Body of pancreas (tissue), 4 donors: ENCODE data around the gene SEPHS1. TPM values are rescaled to one million over a fixed set of nuclear protein-coding genes. Genes with fewer than 3 reads are reported as not detected.
"Not testable (repeated sequence)": the region's sequence is repeated elsewhere in the genome, so short reads cannot be mapped to it uniquely, and the experiment has no call there.

Source experiments
- ATAC-seq: fragments of 150-250 bp; one replicate; pipeline ENCODE4 v1.9.1; 2016
- DNase-seq, 4 donors: peaks; one replicate each; pipeline ENCODE4 v3.0.0-alpha.2; 2019
- H3K27ac ChIP-seq, 4 donors: fragments of 200-600 bp; sonication (generic); 1 replicate in 3 of 4; 2 replicates in 1 of 4; pipeline versions ENCODE4 v1.5.1 to v1.6.1; 2016 to 2019; ENCODE audit warnings: mild to moderate bottlenecking in 1 of 4, mixed read lengths in 1 of 4, moderate library complexity in 1 of 4
- H3K27me3 ChIP-seq, 2 donors: fragments of 200-600 bp; sonication (generic); one replicate each; pipeline ENCODE4 v1.6.0; 2016; ENCODE audit warnings: mild to moderate bottlenecking in 1 of 2
- H3K36me3 ChIP-seq, 2 donors: fragments of 200-600 bp; sonication (generic); replicated peaks in 1 of 2; 2 replicates each; pipeline ENCODE4 v1.5.1; 2016; ENCODE audit warnings: low read depth in 2 of 2; ENCODE audit not compliant: insufficient read depth in 1 of 2
- H3K4me1 ChIP-seq: fragments of 200-600 bp; sonication (generic); one replicate; pipeline ENCODE4 v1.6.0; 2016
- H3K4me3 ChIP-seq, 2 donors: fragments of 200-600 bp; sonication (generic); 1 replicate in 1 of 2; 2 replicates in 1 of 2; pipeline ENCODE4 v1.5.1; 2016 to 2019
- H3K9me3 ChIP-seq, 3 donors: fragments of 200-600 bp; sonication (generic); 1 replicate in 2 of 3; 2 replicates in 1 of 3; pipeline ENCODE4 v1.5.1; 2016
- POLR2A ChIP-seq, 3 donors: fragments of 450-650 bp; IDR thresholded peaks; one replicate each; pipeline ENCODE4 v1.6.1; 2016; ENCODE audit warnings: antibody characterized with exemption in 3 of 3, mild to moderate bottlenecking in 2 of 3
- WGBS, 2 donors: methylation state at CpG; one replicate each; pipeline ENCODE4 v1.1.5; 2017; 5-methylcytosine and 5-hydroxymethylcytosine counted together
- intact Hi-C: fragments of 100-400 bp; cut with DNase I; formaldehyde crosslinking; loops from one replicate; pipeline ENCODE4 v1.15.1; 2023
- total RNA-seq, 2 donors: library from RNA; depleted of rRNA; stranded (reverse); fragments of >200 nt; gene quantifications; one replicate each; pipeline ENCODE4 v1.1.0, GENCODE V29; 2016
- TF ChIP-seq, protein P1 (sequence below), 7 experiments: fragments of 450-650 bp in 4 of 7; fragments of 200-600 bp in 3 of 7; sonication (generic) in 3 of 7; IDR thresholded peaks; one replicate each; pipeline ENCODE4 v1.5.1; 2016 to 2019; ENCODE audit warnings: antibody characterized with exemption in 7 of 7

Gene SEPHS1
- total RNA-seq, 2 donors from 2014 or later: 17.6 to 21.8 TPM

DNA sequence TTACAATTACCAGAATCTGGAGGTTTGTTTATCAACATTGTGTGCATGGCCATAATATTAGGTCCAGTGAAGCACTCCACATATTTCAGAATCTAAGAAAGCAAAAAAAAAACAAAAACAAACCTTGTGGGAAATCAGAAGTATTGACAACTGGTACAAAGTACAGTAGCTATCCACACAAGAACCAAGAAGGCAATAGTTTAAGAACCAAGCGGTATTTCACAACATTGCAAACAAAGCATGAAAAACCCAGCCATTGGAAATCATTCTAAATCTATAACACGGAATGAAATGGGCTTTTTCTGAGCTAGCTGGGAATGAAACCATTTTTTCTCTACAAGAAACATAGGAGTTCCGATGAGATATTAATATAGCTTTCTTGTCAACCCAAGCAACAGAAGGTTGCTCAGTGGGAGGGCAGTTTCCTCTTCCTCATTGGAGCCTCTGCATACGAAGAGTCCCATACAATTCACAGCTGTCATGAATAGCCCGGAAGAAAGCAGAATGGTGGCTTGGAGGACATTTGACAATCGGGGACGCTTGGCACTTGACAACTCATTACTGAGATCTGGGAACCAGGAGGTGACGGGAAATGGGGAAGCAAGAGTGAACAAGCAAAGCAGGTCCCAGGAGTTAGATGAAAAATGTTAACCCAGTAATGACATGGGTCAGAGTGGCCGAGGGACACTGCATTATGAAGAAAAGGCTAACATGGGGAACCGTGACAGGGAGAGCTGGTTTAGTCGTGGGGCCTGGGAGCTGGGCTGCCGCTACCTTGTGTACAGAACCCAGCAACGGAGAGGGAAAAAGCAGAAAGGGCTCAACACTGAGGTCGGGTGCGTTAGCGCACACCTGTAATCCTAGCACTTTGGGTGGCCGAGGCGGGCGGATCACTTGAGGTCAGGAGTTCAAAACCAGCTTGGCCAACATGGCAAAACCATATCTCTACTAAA is 56.0 kb downstream of the SEPHS1 start:
- no peak overlapping the region for H3K27ac ChIP-seq
- 91 to 93% methylated on average over 19 of the region's 19 CpGs for WGBS, 2 donors
- H3K27me3 ChIP-seq: no peaks in the 10 kb centered on the region
- intact Hi-C loops: no loop called here
- TF ChIP-seq, protein P1, sequence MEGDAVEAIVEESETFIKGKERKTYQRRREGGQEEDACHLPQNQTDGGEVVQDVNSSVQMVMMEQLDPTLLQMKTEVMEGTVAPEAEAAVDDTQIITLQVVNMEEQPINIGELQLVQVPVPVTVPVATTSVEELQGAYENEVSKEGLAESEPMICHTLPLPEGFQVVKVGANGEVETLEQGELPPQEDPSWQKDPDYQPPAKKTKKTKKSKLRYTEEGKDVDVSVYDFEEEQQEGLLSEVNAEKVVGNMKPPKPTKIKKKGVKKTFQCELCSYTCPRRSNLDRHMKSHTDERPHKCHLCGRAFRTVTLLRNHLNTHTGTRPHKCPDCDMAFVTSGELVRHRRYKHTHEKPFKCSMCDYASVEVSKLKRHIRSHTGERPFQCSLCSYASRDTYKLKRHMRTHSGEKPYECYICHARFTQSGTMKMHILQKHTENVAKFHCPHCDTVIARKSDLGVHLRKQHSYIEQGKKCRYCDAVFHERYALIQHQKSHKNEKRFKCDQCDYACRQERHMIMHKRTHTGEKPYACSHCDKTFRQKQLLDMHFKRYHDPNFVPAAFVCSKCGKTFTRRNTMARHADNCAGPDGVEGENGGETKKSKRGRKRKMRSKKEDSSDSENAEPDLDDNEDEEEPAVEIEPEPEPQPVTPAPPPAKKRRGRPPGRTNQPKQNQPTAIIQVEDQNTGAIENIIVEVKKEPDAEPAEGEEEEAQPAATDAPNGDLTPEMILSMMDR (IDR thresholded peaks at IDR 0.05): no peak
- TF ChIP-seq POLR2A (IDR thresholded peaks at IDR 0.05): no peak
- no peaks in the 10 kb centered on the region for H3K4me1 ChIP-seq
- no peaks in the 10 kb centered on the region for H3K9me3 ChIP-seq
- no peak for ATAC-seq
- H3K4me3 ChIP-seq: no peak overlapping the region
- no peaks in the 10 kb centered on the region for H3K36me3 ChIP-seq
- no peak for DNase-seq

DNA sequence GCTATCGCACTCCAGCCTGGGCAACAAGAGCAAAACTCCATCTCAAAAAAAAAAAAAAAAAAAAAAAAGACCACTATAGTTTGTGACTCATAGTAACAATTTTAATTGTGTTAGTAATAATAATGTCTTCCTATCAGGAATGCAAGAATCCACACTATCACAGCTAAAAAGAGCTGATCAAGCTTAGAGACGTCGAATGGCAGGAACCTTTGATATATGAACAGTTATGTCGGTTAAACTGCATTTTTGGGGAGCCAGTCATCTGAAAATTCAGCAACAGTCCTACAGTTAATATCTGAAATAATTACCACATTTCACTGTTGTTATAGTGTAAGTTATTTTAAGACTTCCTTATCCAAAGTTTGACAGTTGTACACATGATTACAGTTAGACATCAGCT is 57.0 kb downstream of the SEPHS1 start:
- no peaks in the 10 kb centered on the region for H3K36me3 ChIP-seq

DNA sequence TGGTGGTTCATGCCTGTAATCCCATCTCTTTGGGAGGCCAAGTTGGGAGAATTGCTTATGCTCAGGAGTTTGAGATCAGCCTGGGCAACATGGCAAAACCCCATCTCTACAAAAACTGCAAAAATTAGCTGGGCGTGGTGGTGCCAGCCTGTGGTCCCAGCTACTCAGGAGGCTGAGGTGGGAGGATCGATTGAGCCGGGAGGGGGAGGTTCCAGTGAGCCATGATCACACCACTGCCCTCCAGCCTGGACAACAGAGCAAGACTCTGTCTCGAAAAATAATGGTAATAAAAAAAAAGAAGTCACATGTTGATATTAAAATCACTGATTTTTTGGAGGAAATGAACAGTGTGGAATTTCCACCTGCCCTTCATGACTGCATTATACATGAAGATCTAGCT is 64.0 kb downstream of the SEPHS1 start:
- DNase-seq (no peak), ATAC-seq (no peak)
- TF ChIP-seq, protein P1 (IDR thresholded peaks at IDR 0.05): no peak
- no peak for TF ChIP-seq POLR2A (IDR thresholded peaks at IDR 0.05)
- intact Hi-C loops: no loop called here
- Histone ChIP-seq H3K27ac (peak overlapping the region in 2 of 4 donors; percentile 36 to 71), H3K4me1 (peaks cover 17% of the 10 kb centered on the region), H3K27me3 (no peaks in the 10 kb centered on the region), H3K36me3 (no peaks in the 10 kb centered on the region), H3K9me3 (no peaks in the 10 kb centered on the region), H3K4me3 (no peak overlapping the region)
- 84% methylated on average over 4 of the region's 4 CpGs for WGBS, 2 donors

More for the DNA sequence above, 57.0 kb downstream of the SEPHS1 start:
- TF ChIP-seq POLR2A (IDR thresholded peaks at IDR 0.05): no peak
- TF ChIP-seq, protein P1 (IDR thresholded peaks at IDR 0.05): no peak
- H3K4me1 ChIP-seq: no peaks in the 10 kb centered on the region
- DNase-seq (no peak), ATAC-seq (no peak)
- H3K27ac ChIP-seq: no peak overlapping the region
- no peaks in the 10 kb centered on the region for H3K27me3 ChIP-seq
- intact Hi-C loops: no loop called here
- WGBS, 2 donors: 95 to 97% methylated on average over 4 of the region's 4 CpGs
- no peak overlapping the region for H3K4me3 ChIP-seq
- no peaks in the 10 kb centered on the region for H3K9me3 ChIP-seq

DNA sequence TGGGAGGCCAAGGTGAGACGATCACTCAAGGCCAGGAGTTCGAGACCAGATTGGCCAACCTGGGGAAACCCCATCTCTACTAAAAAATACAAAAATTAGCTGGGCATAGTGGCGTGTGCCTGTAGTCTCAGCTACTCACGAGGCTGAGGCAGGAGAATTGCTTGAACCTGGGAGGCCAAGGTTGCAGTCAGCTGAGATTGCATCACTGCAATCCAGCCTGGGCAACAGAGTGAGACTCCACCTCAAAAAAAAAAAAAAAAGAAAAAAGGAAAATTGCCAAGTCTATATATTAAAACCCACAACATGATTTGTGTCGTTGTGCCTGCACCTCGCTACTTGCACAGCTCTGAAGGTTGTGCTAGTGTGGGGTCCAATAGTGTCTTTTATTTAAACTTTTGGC is 65.7 kb downstream of the SEPHS1 start:
- H3K27me3 ChIP-seq, H3K4me3 ChIP-seq, ATAC-seq, DNase-seq, intact Hi-C loops, H3K36me3 ChIP-seq, H3K9me3 ChIP-seq: not testable (repeated sequence)
- Histone ChIP-seq H3K4me1 (peaks cover 17% of the 10 kb centered on the region), H3K27ac (peak overlapping the region in 1 of 4 donors; percentile 48)
- 77 to 85% methylated on average over 6 of the region's 6 CpGs for WGBS, 2 donors

DNA sequence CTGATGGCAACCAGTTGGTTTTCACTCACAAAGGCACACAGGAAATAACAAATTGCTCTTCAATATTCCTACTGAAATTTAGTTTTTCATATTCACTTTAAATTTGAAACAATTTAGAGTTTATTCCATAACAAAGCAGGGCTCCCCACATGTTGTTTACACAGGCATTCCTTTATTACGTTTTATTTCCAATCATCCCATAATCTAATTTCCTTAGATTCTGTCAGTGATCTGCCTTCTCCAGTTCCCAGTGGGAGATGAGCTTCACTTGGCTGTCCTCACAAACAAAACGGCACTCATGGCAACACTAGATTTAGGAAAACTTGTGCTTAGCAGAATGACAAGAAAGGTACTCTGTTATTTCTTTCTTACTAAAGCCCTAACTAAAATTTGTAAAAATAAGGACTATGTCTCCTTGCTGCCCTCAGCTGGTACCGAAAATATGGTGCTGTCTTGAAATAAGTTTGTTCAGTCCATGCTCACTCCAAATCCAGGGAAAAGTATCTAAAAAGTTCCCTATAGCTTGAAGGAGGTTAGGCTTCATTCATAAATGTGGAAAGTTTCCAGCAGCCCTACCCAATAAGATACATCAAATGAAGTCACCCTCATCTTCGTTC is 71.2 kb downstream of the SEPHS1 start:
- DNase-seq (no peak), ATAC-seq (no peak)
- no peaks in the 10 kb centered on the region for H3K9me3 ChIP-seq
- TF ChIP-seq, protein P1 (IDR thresholded peaks at IDR 0.05): no peak
- TF ChIP-seq POLR2A (IDR thresholded peaks at IDR 0.05): no peak
- H3K27me3 ChIP-seq: no peaks in the 10 kb centered on the region
- WGBS, 2 donors: 61 to 71% methylated on average over 4 of the region's 4 CpGs
- no peaks in the 10 kb centered on the region for H3K4me1 ChIP-seq
- intact Hi-C loops: no loop called here
- no peak overlapping the region for H3K4me3 ChIP-seq
- no peak overlapping the region for H3K27ac ChIP-seq
- no peaks in the 10 kb centered on the region for H3K36me3 ChIP-seq

DNA sequence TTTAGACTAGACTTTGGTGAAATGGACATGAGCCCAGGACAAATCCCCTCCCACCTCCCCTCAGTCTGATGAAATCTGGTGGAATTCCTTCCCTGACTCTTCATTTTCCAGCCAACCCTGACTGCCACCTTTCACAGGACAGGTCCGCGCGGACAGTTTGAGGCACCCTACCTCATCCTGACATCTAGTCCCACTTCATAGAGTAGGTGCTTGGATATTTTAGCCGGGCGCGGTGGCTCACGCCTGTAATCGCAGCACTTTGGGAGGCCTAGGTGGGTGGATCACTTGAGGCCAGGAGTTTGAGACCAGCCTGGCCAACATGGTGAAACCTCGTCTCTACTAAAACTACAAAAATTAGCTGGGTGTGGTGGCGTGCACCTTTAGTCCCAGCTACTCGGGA is 71.9 kb downstream of the SEPHS1 start:
- H3K36me3 ChIP-seq, H3K4me3 ChIP-seq, ATAC-seq, intact Hi-C loops, H3K27ac ChIP-seq, DNase-seq, H3K27me3 ChIP-seq, H3K4me1 ChIP-seq, H3K9me3 ChIP-seq: not testable (repeated sequence)
- 97 to 98% methylated on average over 11 of the region's 11 CpGs for WGBS, 2 donors
